HG02981 (cell line): ENCODE measurements around the gene ST6GALNAC2.

Source experiments
- ATAC-seq: cut with Tn5 transposase; IDR thresholded peaks from one replicate; pipeline ENCODE4 v1.9.1; 2021; ENCODE audit warnings: mild to moderate bottlenecking, moderate library complexity; ENCODE audit not compliant: unreplicated experiment

Gene ST6GALNAC2

GRCh38 chr17:76557368-76558197 is 28.1 kb downstream of the ST6GALNAC2 start:
- peak; percentile 89 for ATAC-seq

DNA sequence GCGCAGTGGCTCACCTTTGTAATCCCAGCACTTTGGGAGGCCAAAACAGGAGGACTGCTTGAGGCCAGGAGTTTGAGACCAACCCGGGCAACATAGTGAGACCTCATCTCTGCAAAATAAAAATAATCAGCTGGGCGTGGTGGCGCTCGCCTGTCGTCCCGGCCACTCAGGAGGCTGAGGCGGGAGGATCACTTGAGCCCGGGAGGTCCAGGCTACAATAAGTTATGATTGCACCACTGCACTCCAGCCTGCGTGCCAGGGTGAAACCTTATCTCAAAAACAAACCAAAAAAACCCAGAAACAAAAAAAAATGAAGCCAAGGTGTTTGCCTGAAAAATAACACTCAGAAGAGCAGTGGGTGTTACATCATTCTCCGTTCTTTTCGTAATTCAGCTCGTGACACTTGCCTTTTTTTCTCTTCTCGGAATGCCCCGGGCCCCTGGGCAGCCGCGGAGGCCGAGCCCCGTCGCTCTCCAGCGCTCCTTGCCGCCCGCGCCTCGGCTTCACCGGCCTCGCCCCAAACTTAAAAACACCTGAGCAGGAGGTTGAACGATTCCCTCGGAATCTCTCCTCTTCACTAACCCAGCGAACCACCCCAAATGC is 28.8 kb downstream of the ST6GALNAC2 start:
- ATAC-seq = peak; percentile 10

- ATAC-seq = no peak
Measured at GRCh38 chr17:76554131-76554530, 31.5 kb downstream of the ST6GALNAC2 start.

DNA sequence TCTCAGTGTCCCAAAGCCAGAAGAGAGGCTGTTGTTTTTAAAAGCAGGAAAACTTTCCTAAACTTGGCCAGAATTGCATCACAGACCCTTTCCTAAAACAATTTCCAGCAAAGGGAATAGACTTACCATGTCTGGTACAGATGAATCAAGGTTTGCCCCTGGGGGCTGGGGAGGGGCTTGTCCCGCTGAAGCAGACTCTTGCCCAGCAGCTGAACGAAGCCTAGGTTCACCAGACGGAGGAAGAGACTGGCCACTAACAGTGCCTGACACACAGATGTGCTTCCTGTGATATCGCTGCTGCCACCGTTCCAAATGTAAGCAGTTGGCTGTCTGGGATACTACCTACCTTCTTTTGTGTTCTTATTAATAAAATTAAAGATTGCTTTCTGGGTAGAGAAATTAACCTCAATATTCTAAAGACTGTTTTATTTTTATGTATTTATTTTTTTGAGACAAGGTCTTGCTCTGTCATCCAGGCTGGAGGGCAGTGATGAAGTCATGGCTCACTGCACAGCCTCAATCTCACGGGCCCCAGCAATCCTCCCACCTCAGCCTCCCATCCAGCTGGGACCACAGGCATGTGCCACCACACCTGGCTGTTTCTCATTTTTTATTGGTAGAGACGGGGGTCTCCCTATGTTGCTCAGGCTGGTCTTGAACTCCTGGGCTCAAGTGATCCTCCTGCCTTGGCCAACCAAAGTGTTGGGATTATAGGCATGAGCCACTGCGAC is 32.3 kb downstream of the ST6GALNAC2 start:
- ATAC-seq = no peak

DNA sequence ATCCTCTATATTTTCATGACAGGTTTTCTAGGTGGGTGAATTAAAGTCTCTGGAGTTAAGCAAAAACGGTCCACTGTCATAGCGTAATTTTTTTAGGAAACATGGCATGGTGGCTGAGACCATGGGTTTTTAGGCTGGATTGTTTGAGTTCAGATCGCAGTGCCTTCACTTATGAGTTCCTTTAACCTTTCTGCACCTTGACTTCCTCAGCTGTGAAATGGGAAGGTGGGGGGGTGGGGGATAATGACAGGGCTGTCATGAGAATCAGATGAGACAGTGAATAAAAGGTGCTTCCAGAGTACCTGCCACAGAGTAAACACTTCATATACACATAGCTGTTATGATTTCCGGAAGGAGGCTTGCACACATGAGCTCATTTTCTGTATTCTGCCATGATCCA is 34.0 kb downstream of the ST6GALNAC2 start:
- ATAC-seq = no peak

DNA sequence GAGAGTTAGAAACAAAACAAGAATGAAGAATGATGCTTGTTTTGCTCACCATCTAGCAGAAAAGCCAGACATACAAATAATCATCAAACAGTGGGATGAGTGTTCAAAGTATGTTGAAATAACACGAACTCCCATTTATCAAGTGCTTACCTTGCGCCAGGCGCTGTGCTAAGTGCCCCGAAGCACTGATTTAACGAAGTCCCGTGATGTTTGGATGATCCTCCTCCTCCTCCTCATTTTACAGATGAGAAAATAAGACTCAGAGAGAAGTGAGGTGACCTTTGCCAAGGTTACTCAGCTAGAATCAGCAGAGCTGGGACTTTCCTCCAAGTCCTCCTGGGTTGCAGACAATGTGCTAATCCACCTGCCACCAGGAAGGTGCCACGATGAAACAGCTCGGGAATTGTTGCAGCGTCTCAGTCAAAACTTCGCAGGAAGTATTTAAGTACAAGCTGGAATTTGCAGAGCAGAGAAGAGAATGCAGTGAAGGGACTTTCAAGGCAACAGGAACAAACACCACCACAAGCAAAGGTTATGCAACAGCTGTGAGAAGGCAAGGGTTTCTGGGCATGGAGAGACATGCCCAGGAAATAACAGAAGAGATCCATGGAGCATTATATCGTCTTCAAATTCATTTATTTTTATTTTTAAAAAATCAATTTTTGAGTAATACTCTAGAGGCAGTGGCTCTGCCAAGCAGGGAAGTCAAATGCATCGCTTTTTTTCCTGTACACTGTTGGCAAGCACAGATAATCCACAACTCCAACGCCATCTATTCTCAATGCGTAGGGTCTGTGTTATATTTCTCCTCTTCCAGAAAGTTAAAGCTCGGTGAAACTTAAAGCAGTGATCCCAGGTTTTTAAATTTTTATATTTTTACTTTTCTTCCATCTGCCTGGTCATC is 34.7 kb downstream of the ST6GALNAC2 start:
- no peak for ATAC-seq

DNA sequence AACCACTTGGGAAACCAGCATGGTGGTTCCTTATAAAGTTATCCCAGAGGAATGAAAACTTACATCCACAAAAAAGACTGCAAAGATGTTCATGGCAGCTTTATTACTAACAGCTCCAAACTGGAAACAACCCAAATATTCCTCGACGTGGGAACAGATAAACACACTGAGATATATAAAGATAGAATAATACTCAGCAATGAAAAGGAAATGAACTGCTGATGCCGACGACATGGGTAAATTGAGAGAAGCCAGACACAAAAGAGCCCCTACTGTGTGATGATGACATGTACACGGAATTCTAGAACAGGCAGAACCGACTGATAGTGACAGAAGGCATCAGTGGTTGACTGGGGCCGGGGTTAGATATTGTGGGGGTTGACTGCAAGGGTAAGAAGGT is 36.1 kb downstream of the ST6GALNAC2 start:
- ATAC-seq = no peak

GRCh38 chr17:76549215-76549518 is 36.5 kb downstream of the ST6GALNAC2 start:
- no peak for ATAC-seq

- no peak for ATAC-seq
Measured at GRCh38 chr17:76548378-76549214, 37.1 kb downstream of the ST6GALNAC2 start.

DNA sequence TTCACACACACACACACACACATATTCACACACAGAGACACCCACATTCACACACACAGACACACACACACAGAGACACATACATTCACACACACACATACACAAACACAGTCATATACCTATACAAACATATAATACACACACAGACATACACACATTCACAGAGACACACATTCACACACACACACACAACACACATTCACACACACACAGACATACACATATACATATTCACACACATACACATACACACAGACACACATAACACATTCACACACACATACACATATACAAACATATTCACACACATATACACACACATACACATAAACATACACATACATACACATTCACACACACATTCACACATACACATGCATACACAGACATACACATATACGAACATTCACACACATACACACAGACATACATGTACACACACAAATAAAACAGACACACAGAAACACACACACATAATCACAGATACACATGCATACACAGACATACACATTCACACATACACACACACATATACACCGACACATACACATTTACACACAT is 37.9 kb downstream of the ST6GALNAC2 start:
- no peak for ATAC-seq

DNA sequence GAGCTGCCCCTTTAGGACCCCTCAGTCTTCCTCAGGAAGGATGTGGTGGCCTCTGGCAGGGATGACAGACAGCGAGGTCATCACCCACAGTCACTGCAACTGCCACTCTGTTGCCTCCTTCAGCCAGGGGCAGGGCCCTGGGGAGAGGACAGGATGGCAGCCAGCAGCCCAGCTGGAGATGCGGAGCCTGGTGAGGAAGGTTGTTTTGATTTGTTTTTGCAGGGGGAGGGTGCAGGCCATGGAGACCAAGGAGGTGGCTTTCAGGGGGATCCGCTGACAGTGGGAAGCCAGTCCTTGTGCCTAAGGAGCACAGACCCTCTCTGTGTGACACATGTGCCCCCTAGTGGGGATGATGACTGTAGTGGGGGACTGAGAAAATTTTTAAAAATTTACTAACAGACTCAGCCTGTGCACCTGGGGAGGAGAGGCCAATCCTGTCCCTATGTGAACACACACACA is 38.4 kb downstream of the ST6GALNAC2 start:
- no peak for ATAC-seq

DNA sequence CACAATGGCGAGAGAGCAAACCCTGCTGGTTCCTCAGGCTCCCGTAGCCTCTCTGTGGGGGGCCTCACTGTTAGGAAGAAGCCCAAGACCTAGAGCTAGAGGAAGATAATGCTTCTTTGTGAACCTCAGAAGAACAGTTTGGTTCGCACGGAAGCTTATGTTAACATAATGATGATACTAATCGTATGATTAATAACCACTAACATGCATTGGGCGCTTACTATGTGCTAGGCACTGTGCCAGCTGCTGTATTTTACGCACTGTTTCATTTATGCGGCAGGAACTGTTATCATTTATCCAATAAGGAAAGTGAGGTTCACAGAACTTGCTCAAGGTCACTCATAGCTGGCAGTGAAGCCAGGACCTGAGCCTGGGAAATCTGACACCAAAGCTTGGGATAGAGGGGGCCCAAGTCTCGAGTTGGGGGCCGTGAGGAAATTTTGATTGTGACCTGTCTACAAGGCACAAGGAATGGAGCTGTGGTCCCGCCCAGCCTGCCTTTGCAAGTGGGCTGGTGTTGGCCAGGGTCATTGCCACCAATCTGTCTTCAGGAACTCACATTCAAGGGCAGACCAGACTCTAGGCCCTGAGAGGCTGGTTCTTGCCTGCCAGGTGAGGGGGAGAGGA is 39.0 kb downstream of the ST6GALNAC2 start:
- ATAC-seq = no peak

DNA sequence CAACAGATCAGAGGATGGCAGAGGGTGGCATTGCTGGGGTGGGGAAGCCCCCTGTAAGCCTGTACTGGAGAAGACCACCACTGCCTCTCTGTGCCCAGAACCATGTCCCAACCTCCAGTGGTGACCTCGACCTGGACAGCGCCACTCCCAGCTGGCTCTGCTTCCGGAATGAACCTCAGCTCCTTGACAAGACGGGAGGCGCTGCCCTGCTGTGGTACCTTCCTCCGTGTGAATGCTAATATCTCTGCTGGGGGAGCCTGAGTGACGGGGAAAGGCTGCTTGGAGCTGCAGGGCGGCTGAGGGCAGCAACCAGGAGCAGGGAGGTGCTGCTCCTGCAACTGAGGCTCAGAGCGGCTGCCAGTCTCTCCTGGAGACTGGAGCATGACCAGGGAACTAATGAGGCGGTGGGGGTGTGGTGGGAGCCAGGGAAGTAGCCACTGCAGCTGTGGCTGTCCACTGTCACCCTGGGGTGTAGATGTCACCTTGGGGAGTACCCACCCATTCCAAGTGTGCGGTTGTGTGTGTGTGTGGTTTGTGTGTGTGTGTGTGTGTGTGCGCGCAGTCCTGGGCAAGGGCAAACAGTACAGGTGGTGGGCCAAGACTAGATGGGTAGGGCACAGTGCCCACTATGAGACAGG is 39.6 kb downstream of the ST6GALNAC2 start:
- ATAC-seq = no peak

- ATAC-seq = no peak
Measured at GRCh38 chr17:76544546-76545365, 40.9 kb downstream of the ST6GALNAC2 start.

GRCh38 chr17:76543826-76544545 is 41.7 kb downstream of the ST6GALNAC2 start:
- ATAC-seq = no peak

DNA sequence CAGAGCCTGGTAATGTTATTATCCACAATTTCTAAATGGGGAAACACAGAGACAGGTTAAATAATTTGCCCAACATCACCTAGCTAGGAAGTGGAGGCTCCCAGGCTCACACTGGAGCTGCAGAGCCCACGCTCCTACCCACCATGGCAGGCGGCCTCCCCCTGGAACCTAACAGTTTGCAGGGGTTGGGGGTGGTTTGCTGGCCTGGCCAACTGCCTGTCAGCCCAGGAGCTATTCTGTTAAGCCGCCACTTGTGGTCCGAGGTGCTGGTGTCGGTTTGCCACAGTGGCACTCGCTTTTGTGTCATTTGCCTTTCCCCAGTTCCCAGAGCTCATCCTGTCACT is 42.2 kb downstream of the ST6GALNAC2 start:
- ATAC-seq = no peak

GRCh38 chr17:76542984-76543383 is 42.7 kb downstream of the ST6GALNAC2 start:
- no peak for ATAC-seq
